ENCODE results near the gene MEIG1. TPM values are rescaled to one million over a fixed set of nuclear protein-coding genes. Genes with fewer than 3 reads are reported as not detected.
"Not testable (repeated sequence)": the region's sequence is repeated elsewhere in the genome, so short reads cannot be mapped to it uniquely, and the experiment has no call there.

MEIG1 gene
- total and polyA plus RNA-seq, 2 of the 8 experiments (the other 6 are each of a cell fraction or from before 2014, with no cell fraction given), result not detected

DNA sequence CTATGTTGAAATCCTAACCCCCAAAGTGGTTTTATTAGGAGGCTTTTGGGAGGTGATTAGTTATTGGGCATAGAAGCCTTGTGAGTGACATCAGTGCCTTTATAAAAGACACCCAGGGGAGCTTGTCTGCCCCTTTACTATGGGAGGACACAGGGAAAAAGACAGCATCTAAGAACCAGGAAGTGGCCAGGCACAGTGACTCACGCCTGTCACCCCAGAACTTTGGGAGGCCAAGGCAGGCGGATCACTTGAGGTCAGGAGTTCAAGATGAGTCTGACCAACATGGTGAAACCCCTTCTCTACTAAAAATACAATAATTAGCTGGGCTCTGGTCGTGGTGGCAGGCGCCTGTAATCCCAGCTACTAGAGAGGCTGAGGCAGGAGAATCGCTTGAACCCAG lies 20.2 kb upstream of the MEIG1 start:
- H3K56ac ChIP-seq (replicated peaks; ENCODE audit: insufficient read length, low read depth, low read length); CTCF ChIA-PET (ENCODE audit: partially characterized antibody); H2BK20ac ChIP-seq (ENCODE audit: low read length); H3K79me2 ChIP-seq (ENCODE audit: control insufficient read depth in 1 of 2, insufficient read depth in 2 of 2, low read length in 2 of 2); H3K9ac ChIP-seq (replicated peaks in 1 of 4; ENCODE audit: extremely low read depth in 1 of 4, low read depth in 3 of 4, low read length in 3 of 4); H4K8ac ChIP-seq (ENCODE audit: extremely low read depth, insufficient read depth, low read length); H2BK12ac ChIP-seq (ENCODE audit: low read depth, low read length); DNase-seq (ENCODE audit: low read depth in 1 of 2, low spot score in 2 of 2); H3K27ac ChIP-seq (ENCODE audit: low read depth, low read length); H3K79me1 ChIP-seq (ENCODE audit: low read depth, low read length); H3K36me3 ChIP-seq (ENCODE audit: control insufficient read depth in 2 of 4, insufficient read depth in 4 of 4, low read length in 3 of 4); H2BK120ac ChIP-seq (replicated peaks; ENCODE audit: low read depth, low read length); H2BK15ac ChIP-seq (ENCODE audit: low read length); H3K4ac ChIP-seq (replicated peaks; ENCODE audit: insufficient read length, low read depth, low read length); H2BK5ac ChIP-seq (ENCODE audit: low read depth, low read length); H2AFZ ChIP-seq (ENCODE audit: low read length); H2AK5ac ChIP-seq (ENCODE audit: low read depth, low read length); H3K23ac ChIP-seq (ENCODE audit: insufficient read length); POLR2A ChIA-PET (ENCODE audit: partially characterized antibody); H4K20me1 ChIP-seq (replicated peaks in 1 of 2; ENCODE audit: control insufficient read depth in 1 of 2, insufficient read depth in 2 of 2, low read length in 2 of 2); H4K5ac ChIP-seq (ENCODE audit: insufficient read length, low read depth, low read length); H3K4me2 ChIP-seq (ENCODE audit: insufficient read depth in 1 of 2, low read depth in 2 of 2, low read length in 2 of 2); H3K4me3 ChIP-seq (ENCODE audit: extremely low read depth in 1 of 4, insufficient read depth in 2 of 4, low read depth in 3 of 4, low read length in 4 of 4); H3K23me2 ChIP-seq (ENCODE audit: low read depth, low read length); H4K91ac ChIP-seq (replicated peaks; ENCODE audit: insufficient read length, low read length); H3K27me3 ChIP-seq (replicated peaks in 1 of 4; ENCODE audit: control insufficient read depth in 3 of 4, extremely low read depth in 1 of 4, insufficient read depth in 3 of 4, low read length in 3 of 4); H3K18ac ChIP-seq (ENCODE audit: extremely low read depth, low read length); H3K14ac ChIP-seq (ENCODE audit: insufficient read length); H3K4me1 ChIP-seq (replicated peaks in 1 of 4; ENCODE audit: control insufficient read depth in 3 of 4, insufficient read depth in 4 of 4, low read length in 3 of 4); H3K9me3 ChIP-seq (ENCODE audit: insufficient read depth in 2 of 2, low read depth in 1 of 2, low read length in 1 of 2); FAIRE-seq: not testable (repeated sequence)
- WGBS, 2 experiments (ENCODE audit: extremely low coverage in 1 of 2, insufficient coverage in 1 of 2, insufficient read length in 1 of 2, insufficient replicate concordance in 2 of 2, low coverage in 1 of 2, low lambda C conversion rate in 2 of 2, missing lambda C conversion rate in 1 of 2), result 86% methylated on average over 2 of the region's 5 CpGs; no CpG with 5 or more reads in 1 of the 2 experiments

GRCh38 chr10:14942147-14942949 lies 16.8 kb upstream of the MEIG1 start:
- H2BK20ac ChIP-seq (ENCODE audit: low read length); H3K36me3 ChIP-seq (ENCODE audit: control insufficient read depth in 2 of 4, insufficient read depth in 4 of 4, low read length in 3 of 4); H4K8ac ChIP-seq (ENCODE audit: extremely low read depth, insufficient read depth, low read length); H3K4me3 ChIP-seq (ENCODE audit: extremely low read depth in 1 of 4, insufficient read depth in 2 of 4, low read depth in 3 of 4, low read length in 4 of 4); H2BK15ac ChIP-seq (ENCODE audit: low read length); H2BK120ac ChIP-seq (replicated peaks; ENCODE audit: low read depth, low read length); H3K23me2 ChIP-seq (ENCODE audit: low read depth, low read length); H3K4me2 ChIP-seq (ENCODE audit: insufficient read depth in 1 of 2, low read depth in 2 of 2, low read length in 2 of 2); H3K79me1 ChIP-seq (ENCODE audit: low read depth, low read length); H3K79me2 ChIP-seq (ENCODE audit: control insufficient read depth in 1 of 2, insufficient read depth in 2 of 2, low read length in 2 of 2); H2BK5ac ChIP-seq (ENCODE audit: low read depth, low read length); H2AK5ac ChIP-seq (ENCODE audit: low read depth, low read length); H4K5ac ChIP-seq (ENCODE audit: insufficient read length, low read depth, low read length); H3K27me3 ChIP-seq (replicated peaks in 1 of 4; ENCODE audit: control insufficient read depth in 3 of 4, extremely low read depth in 1 of 4, insufficient read depth in 3 of 4, low read length in 3 of 4); H3K4me1 ChIP-seq (replicated peaks in 1 of 4; ENCODE audit: control insufficient read depth in 3 of 4, insufficient read depth in 4 of 4, low read length in 3 of 4); H4K91ac ChIP-seq (replicated peaks; ENCODE audit: insufficient read length, low read length); DNase-seq (ENCODE audit: low read depth in 1 of 2, low spot score in 2 of 2); H3K23ac ChIP-seq (ENCODE audit: insufficient read length); POLR2A ChIA-PET (ENCODE audit: partially characterized antibody); H3K4ac ChIP-seq (replicated peaks; ENCODE audit: insufficient read length, low read depth, low read length); H3K9me3 ChIP-seq (ENCODE audit: insufficient read depth in 2 of 2, low read depth in 1 of 2, low read length in 1 of 2); H2BK12ac ChIP-seq (ENCODE audit: low read depth, low read length); H2AFZ ChIP-seq (ENCODE audit: low read length); H3K56ac ChIP-seq (replicated peaks; ENCODE audit: insufficient read length, low read depth, low read length); H3K27ac ChIP-seq (ENCODE audit: low read depth, low read length); H3K18ac ChIP-seq (ENCODE audit: extremely low read depth, low read length); H4K20me1 ChIP-seq (replicated peaks in 1 of 2; ENCODE audit: control insufficient read depth in 1 of 2, insufficient read depth in 2 of 2, low read length in 2 of 2); H3K9ac ChIP-seq (replicated peaks in 1 of 4; ENCODE audit: extremely low read depth in 1 of 4, low read depth in 3 of 4, low read length in 3 of 4); FAIRE-seq; H3K14ac ChIP-seq (ENCODE audit: insufficient read length): not testable (repeated sequence)
- CTCF ChIA-PET (ENCODE audit: partially characterized antibody), result interaction anchor here (0.7 to 1.4 kb wide), 3 partner anchors 9 to 30 kb away, joined by 3 to 5 read pairs (median 4); no protein-coding TSS in a partner anchor
- WGBS, 2 experiments (ENCODE audit: extremely low coverage in 1 of 2, insufficient coverage in 1 of 2, insufficient read length in 1 of 2, insufficient replicate concordance in 2 of 2, low coverage in 1 of 2, low lambda C conversion rate in 2 of 2, missing lambda C conversion rate in 1 of 2), result 87% methylated on average over 17 of the region's 17 CpGs; no CpG with 5 or more reads in 1 of the 2 experiments

Measured in H1 (cell line).